ENCODE data around the gene TMEM213. TPM values are rescaled to one million over a fixed set of nuclear protein-coding genes. Genes with fewer than 3 reads are reported as not detected.

The TMEM213 gene, protein sequence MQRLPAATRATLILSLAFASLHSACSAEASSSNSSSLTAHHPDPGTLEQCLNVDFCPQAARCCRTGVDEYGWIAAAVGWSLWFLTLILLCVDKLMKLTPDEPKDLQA
- polyA plus RNA-seq (ENCODE audit: insufficient read length), result 39.2 TPM
- long read RNA-seq, donor 1, full-length matches to known transcripts, result 21 of 21 reads
- long read RNA-seq, donor 1, partial matches to known transcripts, result 0 of 21 reads
- long read RNA-seq, donor 1, other reads (novel, unspliced or antisense), result 0 of 21 reads
- long read RNA-seq, donor 2, full-length matches to known transcripts, result 14 of 22 reads
- long read RNA-seq, donor 2, partial matches to known transcripts, result 8 of 22 reads
- long read RNA-seq, donor 2, other reads (novel, unspliced or antisense), result 0 of 22 reads
- long read RNA-seq, donor 3, full-length matches to known transcripts, result 12 of 12 reads
- long read RNA-seq, donor 3, partial matches to known transcripts, result 0 of 12 reads
- long read RNA-seq, donor 3, other reads (novel, unspliced or antisense), result 0 of 12 reads
- long read RNA-seq, donor 4, full-length matches to known transcripts, result 2 of 9 reads
- long read RNA-seq, donor 4, partial matches to known transcripts, result 7 of 9 reads
- long read RNA-seq, donor 4, other reads (novel, unspliced or antisense), result 0 of 9 reads
- long read RNA-seq, donor 5, full-length matches to known transcripts, result 23 of 23 reads
- long read RNA-seq, donor 5, partial matches to known transcripts, result 0 of 23 reads
- long read RNA-seq, donor 5, other reads (novel, unspliced or antisense), result 0 of 23 reads
- long read RNA-seq, donor 6, full-length matches to known transcripts, result 11 of 11 reads
- long read RNA-seq, donor 6, partial matches to known transcripts, result 0 of 11 reads
- long read RNA-seq, donor 6, other reads (novel, unspliced or antisense), result 0 of 11 reads
- long read RNA-seq, donor 7, full-length matches to known transcripts, result 33 of 33 reads
- long read RNA-seq, donor 7, partial matches to known transcripts, result 0 of 33 reads
- long read RNA-seq, donor 7, other reads (novel, unspliced or antisense), result 0 of 33 reads
- long read RNA-seq, donor 8, full-length matches to known transcripts, result 14 of 14 reads
- long read RNA-seq, donor 8, partial matches to known transcripts, result 0 of 14 reads
- long read RNA-seq, donor 8, other reads (novel, unspliced or antisense), result 0 of 14 reads

DNA sequence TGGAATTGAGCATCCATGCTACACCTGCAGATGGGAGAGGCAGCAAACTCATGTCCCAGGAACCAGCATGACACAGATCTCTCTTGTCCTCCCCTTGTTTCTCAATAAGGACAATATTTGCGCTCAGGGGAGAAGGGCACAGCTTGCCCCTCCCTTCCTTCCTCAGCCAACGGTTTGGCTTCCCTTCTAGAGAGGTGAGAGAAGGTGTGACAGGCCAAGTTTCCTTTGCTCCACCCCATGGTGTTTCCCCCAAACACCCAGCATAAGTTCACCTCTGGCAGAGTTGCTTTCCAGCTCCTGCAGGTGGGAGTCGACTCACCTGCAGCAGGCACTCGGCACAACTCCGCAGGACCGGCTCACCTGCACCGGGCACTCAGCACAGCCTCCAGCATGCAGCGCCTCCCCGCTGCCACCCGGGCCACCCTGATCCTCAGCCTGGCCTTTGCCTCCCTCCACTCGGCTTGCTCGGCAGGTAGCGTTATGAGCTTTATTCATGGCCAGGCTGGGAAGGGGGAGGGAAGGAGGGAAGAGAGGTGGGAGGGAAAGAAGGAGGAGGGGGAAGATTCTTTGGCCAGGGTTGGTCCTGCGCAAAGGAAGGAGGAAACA, at the start of gene TMEM213, which contains the start of gene ATP6V0A4:
TMEM213 (plus strand) TSS at position 280 of the 606 bp plus-strand sequence; CDS start at position 391, 111 bp downstream.
ATP6V0A4 (minus strand) TSS at position 482 of the 606 bp plus-strand sequence. CDS start 26,949 bp downstream, outside the sequence.
- no peak for DNase-seq

DNA sequence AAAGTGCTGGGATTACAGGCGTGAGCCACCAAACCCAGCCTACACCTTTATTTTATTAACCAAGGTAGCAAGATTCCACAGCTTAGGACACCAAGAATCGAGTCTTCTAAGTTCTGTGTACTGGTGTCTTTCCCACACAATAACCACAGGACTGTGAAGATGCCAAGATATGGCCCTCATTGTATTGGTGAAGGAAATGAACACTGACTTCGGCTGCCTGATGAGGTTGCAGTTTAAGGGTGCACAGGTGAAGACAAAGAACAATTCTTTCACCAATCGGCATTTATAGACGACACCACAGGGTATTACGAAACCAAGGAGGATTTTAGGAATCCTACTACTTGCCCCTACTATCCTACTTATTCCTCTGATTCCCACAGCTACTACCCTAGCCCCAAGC, 49.1 kb upstream of the TMEM213 start:
- no peak for DNase-seq

DNA sequence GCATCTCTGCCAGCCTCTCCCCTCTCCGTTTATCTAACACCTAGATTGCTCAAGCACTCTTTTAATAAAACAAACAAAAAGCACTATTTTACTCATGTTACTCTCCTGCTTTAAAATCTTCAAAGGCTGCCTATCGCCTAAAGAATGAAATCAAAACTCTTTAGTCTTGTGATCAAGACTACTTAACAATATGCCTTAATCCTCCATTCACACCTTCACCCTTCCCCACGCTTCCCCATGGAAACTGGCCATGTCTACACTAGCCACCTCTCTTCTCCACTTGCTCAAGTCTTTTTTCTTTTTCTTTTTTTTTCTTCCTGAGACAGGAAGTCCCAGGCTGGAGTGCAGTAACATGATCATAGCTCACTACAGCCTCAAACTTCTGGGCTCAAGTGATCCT, 47.8 kb upstream of the TMEM213 start:
- no peak for DNase-seq

DNA sequence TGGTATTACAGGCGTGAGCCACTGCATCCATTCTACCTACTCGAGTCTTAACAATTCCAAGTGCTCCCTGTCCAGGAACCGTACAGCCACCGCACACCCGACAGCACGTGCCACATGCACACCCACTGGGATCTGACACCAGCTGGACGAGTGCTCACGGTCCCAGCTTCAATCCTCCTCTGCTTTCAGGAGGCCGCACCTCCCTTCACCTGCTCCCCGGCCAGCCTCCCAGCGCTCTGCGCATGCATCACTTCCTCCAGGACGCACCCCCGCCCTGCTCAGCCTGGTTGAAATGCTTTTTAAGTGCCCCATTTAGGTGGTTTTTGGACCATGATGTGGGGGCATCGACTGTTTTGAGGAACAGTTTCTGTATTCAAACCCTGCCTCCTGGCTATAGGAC, 47.3 kb upstream of the TMEM213 start:
- no peak for DNase-seq

DNA sequence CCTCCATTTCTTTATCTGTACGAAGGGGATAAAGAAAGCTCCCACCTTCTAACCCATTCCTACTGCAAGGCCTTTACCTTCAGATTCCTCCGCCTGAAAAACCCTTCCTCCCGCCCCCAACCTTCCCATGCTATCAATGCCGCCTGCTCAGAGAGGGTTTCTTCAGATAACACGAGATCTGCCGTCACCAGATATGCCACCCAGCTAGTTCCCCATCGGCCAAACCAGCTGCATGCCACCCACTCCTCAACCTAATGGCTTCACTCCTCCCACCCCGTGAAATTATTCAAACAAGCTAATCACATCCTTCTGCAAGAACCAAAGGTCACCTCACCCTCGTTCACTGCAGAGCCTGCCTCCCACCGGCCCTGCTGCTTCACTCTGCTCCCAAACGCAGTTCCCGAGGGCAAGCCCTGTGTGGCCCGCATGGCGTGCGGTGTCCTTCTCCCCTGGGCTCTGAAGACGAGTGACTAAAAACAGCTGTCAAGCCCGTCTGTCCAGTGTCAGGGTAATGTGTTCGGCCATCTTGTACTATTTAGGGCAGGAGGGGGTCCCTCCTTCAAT, 46.8 kb upstream of the TMEM213 start:
- no peak for DNase-seq

DNA sequence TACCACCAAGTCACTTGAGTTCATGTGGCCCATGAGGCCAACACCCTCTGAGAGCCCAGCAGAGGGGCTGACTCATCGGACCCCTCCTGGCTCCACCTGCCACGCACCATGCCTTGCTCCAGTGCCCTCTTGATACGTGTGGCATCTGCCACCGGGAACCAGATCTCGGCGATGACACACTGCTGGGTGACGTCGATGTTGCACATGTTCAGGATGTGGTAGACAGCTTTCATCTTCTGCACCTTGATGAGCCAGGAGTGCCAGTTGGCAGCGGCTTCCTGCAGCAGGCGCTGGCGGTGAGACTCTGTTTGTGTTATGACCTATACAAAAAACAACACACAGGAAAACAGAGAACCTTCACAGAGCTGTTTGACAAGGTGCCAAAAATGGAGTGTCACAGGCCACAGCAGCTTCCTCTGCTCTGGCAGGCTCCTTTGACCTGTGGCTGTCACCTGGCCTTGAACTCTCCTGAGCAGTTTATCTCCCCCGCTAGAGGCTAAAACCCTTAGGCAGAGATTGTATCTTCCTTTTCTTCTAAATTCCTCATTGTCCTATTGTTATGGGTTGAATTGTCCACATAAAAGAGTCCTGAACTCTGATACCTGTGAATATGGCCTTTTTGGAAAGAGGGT, 45.2 kb upstream of the TMEM213 start:
- no peak for DNase-seq

DNA sequence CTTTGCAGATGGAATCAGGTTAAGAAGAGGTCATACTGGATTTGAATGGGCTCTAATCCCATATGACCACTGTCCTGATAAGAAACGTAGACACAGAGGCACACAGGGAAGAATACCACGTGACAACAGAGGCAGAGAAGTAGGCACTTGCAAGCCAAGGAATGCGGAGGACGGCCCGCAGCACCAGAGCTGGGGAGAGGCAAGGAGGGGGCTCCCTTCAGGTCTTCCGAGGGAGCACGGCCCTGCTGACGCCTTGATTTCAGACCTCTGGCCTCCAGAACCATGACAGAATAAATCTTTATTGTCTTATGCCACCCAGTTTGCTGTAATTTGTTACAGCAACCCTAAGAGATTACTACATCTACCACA, 44.7 kb upstream of the TMEM213 start:
- DNase-seq, result no peak

DNA sequence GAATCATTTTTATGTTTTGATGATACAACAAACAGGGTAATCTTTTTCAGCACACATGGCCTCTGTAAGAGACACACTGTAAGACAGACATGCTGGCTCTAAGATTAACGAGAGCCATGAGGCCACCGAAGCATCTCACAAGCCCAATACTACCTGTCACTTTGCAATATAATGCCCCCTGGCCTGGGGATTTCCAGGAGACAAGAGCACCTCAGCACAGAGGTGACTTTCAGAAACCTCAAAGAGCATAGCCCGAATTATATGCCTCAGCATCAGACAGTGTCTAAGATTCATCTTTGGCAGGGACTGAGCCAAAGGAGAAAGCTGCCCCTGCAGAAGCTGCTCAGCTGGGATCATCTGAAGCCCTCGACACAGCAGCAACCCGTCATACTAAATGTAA, 44.2 kb upstream of the TMEM213 start:
- no peak for DNase-seq

DNA sequence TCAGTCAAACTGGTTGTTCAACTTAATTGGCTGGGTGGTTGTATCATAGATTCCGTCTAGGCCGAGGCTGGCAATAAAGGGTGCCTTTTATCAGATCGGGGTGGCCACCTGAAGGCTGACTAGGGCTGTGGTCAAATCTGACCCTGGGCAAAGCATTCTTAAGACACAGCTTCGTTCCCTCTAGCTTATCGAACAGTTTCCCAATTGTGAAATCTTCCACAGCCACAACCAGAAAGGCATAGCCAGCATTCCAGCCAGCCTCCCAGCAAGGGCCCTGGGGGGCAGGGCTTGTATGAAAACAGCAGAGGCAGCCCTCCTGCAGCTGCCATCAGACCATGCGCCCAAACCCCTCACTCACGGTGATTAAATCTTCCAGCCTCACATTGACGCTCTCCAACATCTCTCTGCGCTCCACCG, 42.5 kb upstream of the TMEM213 start:
- DNase-seq, result no peak

DNA sequence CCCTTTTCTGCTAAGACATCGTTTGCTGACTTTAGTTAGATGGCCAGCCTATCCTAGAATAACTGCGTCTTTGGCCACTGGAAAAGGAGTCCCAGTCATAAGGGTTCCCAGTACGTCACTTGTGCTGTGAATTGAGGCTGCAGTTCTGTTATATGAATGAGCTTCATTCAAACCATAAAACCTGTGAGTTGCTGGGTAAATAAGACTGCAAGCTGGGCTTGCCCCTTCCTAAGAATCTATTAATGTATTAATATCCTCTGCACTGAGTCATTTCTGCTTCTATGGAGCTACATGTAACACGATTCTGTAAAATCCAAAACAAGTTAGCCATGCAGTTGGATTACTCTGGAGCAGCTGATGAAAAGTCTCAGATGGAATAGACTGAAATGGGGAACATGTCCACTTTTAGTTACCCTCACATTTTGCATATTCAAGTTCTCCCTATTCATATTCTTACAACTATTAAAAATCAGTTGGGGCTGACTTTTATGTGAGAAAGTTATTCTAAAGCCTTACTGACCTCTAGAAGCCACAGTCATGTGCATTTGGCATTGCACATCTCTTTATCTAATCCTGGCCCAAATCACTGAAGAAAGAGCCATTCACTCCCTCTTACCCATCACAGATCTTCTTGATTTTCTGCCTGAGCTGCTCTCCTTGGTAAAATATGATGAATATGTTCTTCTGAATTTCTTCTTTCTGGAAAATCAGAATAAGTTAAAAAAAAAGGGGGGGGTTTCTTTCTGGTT, 41.8 kb upstream of the TMEM213 start:
- DNase-seq, result no peak

DNA sequence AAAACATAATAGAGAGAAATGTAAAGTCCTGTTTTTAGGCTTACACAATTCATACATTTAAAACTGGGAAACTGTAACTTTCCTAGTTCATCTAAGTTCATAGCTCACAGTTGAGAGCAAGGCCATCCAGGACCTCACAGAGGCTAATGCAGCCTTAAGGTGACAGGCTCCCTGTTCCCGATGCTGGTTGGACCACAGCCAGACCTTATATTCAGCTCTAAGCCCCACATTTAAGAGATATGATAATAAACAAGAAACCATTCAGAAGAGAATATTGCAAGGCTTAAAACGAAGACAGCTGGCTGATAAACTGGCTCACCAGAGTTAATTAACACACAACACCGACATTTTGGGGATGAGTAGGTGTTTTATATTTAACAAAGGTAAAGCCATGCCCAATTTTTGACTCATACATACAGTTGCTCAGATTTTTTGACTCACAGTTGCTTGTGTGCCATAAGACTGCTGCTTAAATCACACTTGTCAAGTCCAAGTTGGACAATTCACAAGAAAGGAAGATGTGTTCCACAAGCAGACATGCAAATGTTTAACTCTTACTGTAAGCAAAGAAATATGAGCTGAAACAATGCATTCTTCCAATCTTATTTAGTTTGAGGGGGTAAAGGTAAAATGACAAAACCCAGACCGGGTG, 41.1 kb upstream of the TMEM213 start:
- no peak for DNase-seq

DNA sequence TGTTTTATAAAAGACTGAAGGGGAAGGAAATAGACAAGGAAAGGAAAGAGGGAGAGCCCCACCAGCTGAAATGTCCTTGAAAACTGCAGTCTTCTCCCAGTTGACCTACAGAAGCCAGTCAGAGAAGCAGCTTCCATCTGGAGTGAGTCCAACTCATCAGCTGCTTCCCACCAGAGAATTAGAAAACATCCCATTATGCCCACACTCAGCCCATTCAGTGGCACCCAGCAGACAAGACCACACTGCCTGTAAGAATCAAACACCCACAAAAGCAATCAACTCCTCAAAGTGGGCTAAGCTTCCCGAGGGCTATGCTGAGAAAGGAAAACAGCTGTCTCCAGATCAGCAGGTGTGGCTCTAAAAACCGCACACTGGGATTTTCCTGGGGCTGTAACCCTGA, 29.6 kb upstream of the TMEM213 start:
- DNase-seq, result no peak

DNA sequence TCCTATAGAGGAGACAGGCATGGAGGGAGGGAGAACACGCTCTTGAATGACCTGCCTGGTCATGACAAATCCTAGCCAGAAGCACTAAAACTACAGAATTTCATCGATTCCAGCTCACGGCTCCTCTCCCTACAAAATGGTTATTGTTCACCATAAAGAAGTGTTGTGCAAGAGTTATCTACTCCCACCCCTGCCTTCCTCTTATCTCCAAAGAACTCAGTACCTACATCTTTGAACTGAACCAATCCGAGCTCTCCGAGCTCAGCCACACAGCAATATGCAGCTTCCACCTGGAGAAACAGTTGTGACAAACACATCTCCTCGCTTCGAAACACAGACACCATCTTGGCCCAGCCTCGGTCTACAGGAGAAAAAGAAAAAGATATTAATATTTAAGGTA, 26.9 kb upstream of the TMEM213 start:
- DNase-seq, result no peak

DNA sequence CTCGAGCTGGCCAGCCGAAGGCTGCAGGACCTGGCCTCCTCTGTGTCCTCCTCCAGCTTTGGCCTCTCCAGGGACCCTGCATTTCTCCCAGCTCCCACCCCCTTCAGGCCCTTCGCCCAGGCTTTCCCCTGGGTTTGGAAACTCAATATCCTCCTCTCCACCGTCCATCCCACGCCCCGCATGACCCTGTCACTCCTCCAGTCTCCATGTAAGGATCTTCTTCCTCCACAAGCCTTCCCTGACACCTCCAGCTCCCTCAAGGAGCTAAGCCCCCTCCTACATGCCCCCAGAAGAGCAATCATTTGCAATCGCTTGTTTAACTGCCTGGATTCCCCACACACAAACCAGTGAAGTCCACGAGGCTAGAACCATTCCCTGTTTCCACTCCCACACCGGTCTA, 24.6 kb upstream of the TMEM213 start:
- no peak for DNase-seq

DNA sequence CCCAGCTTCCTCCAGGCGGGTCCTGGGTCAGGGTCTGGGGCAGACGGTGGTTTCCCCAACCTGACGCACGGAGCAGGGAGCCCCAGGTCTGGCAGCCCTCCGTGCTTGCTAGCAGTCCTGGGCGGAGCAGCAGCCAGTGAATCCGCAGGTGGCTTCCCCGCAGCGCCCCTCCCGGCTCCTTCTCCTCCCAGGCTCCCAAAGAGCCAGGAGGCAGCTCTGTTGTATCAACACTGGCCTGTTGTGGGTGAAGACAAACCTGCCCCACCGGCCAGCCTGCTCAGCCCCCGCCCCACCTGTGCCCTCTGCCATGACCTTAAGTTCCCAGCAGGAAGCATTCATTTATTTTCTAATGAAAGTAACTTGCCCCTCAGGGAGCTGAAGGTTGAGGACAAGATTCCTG, 24.0 kb upstream of the TMEM213 start:
- no peak for DNase-seq

DNA sequence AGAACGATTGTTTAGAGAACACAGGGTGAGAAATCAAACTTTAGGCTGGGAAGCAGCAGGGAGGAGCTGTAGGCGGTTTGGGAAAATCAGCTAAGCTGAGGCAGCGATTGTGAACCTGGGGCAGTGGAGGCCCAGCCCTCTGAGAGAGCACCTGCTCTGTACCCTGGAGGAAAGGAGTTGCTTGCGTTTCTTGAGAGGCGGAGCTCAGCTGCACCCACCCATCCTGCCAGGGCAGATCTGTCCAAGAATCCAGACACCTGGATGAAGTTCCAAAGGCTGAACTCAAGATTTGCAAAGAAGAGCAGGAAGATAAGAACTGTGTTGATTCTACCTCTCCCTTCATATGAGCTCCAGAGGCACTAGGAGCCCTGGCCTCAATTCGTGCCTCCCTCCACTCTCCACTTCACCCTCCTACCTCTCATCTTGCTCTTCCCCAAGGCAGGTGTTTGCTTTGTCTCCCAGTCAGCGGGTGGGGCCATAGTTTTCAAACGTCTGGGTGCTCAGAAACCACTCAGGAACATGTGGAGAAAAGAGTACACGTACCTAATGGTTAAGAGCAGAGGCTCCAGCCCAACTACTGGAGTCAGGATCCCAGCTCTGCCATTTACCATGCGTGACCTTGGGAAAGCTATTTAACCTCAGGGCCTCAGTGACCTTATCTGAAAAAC, 21.5 kb upstream of the TMEM213 start:
- DNase-seq, result no peak

DNA sequence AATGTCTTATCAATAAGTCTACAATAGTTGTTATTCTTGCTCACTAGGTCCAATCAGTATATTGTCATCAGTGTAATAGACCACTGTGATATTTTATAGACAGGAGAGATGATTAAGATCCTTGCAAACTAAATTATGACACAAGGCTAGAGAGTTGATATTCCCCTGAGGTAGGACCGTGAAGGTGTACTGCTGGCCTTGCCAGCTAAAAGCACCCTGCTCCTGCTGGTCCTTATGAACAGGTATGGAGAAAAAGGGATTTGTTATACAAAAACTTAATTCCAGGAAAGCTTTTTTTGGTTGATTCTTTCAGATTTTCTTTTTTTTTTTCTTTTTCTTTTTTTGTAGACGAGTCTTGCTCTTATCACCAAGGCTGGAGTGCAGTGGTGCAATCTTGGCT, 16.8 kb upstream of the TMEM213 start:
- no peak for DNase-seq

DNA sequence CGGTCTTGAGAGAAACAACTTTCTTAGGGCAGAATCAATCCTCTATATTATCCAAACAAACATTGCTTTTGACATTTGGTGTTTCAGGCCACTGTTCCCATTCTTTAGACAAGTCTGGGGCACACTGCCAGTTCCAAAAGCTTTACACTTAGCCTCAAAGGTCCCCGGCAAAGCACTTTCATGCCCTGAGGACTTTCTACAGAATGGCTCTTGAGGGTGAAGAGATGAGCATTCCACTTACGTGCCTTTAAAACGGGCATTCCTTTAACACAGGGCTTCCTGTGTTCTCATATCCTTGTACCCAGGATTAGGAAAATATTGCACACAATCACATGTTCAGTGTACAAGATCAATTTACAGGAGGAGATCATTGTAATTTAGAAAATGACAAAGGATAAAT, 13.1 kb upstream of the TMEM213 start:
- DNase-seq, result no peak
